Measurements from ENCODE around the gene SEZ6.
A peak's percentile ranks its signal among the peaks of the same experiment; 100 is the strongest.

SEZ6 gene

GRCh38 chr17:28951991-28952975 lies 53.5 kb downstream of the SEZ6 start (continued):
- TF ChIP-seq ZNF184 (tag by site-specific recombination; IDR thresholded peaks at IDR 0.05) = no peak
- TF ChIP-seq ZNF10 (tag by site-specific recombination; IDR thresholded peaks at IDR 0.05) = peak; percentile 26; the same call in 1 of the 2 replicates
- TF ChIP-seq, protein P1, sequence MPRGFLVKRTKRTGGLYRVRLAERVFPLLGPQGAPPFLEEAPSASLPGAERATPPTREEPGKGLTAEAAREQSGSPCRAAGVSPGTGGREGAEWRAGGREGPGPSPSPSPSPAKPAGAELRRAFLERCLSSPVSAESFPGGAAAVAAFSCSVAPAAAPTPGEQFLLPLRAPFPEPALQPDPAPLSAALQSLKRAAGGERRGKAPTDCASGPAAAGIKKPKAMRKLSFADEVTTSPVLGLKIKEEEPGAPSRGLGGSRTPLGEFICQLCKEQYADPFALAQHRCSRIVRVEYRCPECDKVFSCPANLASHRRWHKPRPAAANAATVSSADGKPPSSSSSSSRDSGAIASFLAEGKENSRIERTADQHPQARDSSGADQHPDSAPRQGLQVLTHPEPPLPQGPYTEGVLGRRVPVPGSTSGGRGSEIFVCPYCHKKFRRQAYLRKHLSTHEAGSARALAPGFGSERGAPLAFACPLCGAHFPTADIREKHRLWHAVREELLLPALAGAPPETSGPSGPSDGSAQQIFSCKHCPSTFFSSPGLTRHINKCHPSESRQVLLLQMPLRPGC (tag by site-specific recombination; IDR thresholded peaks at IDR 0.05) = no peak; the same call in 1 of the 2 replicates
- no peak for TF ChIP-seq ZNF544 (tag by site-specific recombination; IDR thresholded peaks at IDR 0.05)
- no peak for TF ChIP-seq ZNF266 (tag by site-specific recombination; IDR thresholded peaks at IDR 0.05; ENCODE audit: low read depth)
- no peak for TF ChIP-seq ZNF169 (tag by site-specific recombination; IDR thresholded peaks at IDR 0.05)
- no peak for TF ChIP-seq SCRT1 (tag by site-specific recombination; IDR thresholded peaks at IDR 0.05; ENCODE audit: borderline replicate concordance)
- TF ChIP-seq ZNF366 (tag by site-specific recombination; conservative IDR thresholded peaks at IDR 0.05) = no peak
- no peak for TF ChIP-seq MEIS1 (CRISPR knock-in tag; IDR thresholded peaks at IDR 0.05; ENCODE audit: borderline replicate concordance)
- TF ChIP-seq ZNF362 (tag by site-specific recombination; IDR thresholded peaks at IDR 0.05) = no peak
- peak; percentile 86 for TF ChIP-seq FEZF1 (tag by site-specific recombination; IDR thresholded peaks at IDR 0.05)
- TF ChIP-seq ZNF664 (tag by site-specific recombination; IDR thresholded peaks at IDR 0.05) = no peak
- TF ChIP-seq ZNF776 (tag by site-specific recombination; IDR thresholded peaks at IDR 0.05; ENCODE audit: borderline replicate concordance) = no peak
- no peak for TF ChIP-seq ZNF433 (tag by site-specific recombination; IDR thresholded peaks at IDR 0.05; ENCODE audit: low read depth)
- no peak for TF ChIP-seq ZBTB6 (tag by site-specific recombination; IDR thresholded peaks at IDR 0.05)
- no peak for TF ChIP-seq ZNF16 (tag by site-specific recombination; IDR thresholded peaks at IDR 0.05; ENCODE audit: low read depth)

DNA sequence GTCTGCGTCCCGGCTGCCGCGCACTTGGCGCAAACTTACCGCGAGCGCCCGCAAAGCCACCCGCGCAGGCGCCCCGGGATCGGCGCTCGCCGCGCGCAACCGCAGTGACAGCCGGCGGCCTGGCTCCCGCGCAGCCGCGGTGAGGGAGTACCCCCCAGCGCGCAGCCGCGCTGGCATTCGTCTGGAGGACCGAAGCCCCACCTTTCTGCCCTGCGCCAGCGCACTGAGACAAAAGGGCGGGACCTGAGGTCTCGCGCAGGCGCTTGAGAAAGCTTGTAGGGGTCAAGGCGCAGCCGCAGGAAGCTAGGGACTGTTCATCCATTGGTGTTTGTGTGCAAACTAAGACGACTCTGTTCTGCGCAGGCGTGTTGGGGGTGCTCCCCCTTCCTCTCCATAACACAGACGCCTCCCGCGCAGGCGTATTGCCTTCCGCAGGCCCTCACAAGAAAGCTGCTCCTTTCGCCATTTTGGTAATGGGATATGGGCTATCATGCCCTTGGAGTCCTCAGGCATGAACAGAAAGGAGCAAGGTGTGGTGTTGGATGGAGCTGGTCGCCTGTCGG lies 54.3 kb downstream of the SEZ6 start, which contains the start of gene PHF12:
Gene PHF12, minus strand, starts transcription at position 91 of the 563 bp plus-strand sequence. CDS start 558 bp downstream, outside the sequence.
- ChIA-PET CTCF (interaction anchor here (0.6 to 18.9 kb wide), 13 partner anchors 12 to 498 kb away, joined by 3 to 680 read pairs (median 6); partner anchors contain the start of gene DHRS13), POLR2A (interaction anchor here (0.6 to 3.4 kb wide), 37 partner anchors 10 to 616 kb away, joined by 3 to 76 read pairs (median 4); partner anchors contain the start of genes BLTP2, ERAL1, FAM222B and FLOT2)
- Histone ChIP-seq H3K27ac (ENCODE audit: extremely low read depth, low read depth, low read length) (peak within 1 kb of the TSS; percentile 87), H3K4me3 (ENCODE audit: low read depth, low read length) (peak within 1 kb of the TSS; percentile 87), H3K9me3 (ENCODE audit: control insufficient read depth, insufficient read depth, low read depth, low read length) (no peaks in the 10 kb centered on the region), H3K4me1 (ENCODE audit: control insufficient read depth, insufficient read depth, low read length) (peaks cover 10% of the 10 kb centered on the region), H3K36me3 (ENCODE audit: control insufficient read depth in 2 of 2, insufficient read depth in 1 of 2, low read length in 2 of 2) (peaks cover 6 to 10% of the 10 kb centered on the region in 2 experiments; a peak in 2 of 3 replicates)
- TF ChIP-seq ZNF561 (tag by site-specific recombination; IDR thresholded peaks at IDR 0.05; ENCODE audit: borderline replicate concordance) (no peak), SP2 (tag by site-specific recombination; IDR thresholded peaks at IDR 0.05) (peak; percentile 93), GLIS1 (tag by site-specific recombination; IDR thresholded peaks at IDR 0.05) (peak; percentile 82; the same call in 1 of the 2 replicates), GLI2 (tag by site-specific recombination; IDR thresholded peaks at IDR 0.05; ENCODE audit: borderline replicate concordance, low read depth) (no peak), ZNF580 (tag by site-specific recombination; IDR thresholded peaks at IDR 0.05) (no peak), CTCF (tag by site-specific recombination; IDR thresholded peaks at IDR 0.05) (no peak), MZF1 (tag by site-specific recombination; IDR thresholded peaks at IDR 0.05; ENCODE audit: borderline replicate concordance) (no peak), ZNF600 (tag by site-specific recombination; IDR thresholded peaks at IDR 0.05) (peak; percentile 77; the same call in 1 of the 2 replicates)
- TF ChIP-seq, protein P2, sequence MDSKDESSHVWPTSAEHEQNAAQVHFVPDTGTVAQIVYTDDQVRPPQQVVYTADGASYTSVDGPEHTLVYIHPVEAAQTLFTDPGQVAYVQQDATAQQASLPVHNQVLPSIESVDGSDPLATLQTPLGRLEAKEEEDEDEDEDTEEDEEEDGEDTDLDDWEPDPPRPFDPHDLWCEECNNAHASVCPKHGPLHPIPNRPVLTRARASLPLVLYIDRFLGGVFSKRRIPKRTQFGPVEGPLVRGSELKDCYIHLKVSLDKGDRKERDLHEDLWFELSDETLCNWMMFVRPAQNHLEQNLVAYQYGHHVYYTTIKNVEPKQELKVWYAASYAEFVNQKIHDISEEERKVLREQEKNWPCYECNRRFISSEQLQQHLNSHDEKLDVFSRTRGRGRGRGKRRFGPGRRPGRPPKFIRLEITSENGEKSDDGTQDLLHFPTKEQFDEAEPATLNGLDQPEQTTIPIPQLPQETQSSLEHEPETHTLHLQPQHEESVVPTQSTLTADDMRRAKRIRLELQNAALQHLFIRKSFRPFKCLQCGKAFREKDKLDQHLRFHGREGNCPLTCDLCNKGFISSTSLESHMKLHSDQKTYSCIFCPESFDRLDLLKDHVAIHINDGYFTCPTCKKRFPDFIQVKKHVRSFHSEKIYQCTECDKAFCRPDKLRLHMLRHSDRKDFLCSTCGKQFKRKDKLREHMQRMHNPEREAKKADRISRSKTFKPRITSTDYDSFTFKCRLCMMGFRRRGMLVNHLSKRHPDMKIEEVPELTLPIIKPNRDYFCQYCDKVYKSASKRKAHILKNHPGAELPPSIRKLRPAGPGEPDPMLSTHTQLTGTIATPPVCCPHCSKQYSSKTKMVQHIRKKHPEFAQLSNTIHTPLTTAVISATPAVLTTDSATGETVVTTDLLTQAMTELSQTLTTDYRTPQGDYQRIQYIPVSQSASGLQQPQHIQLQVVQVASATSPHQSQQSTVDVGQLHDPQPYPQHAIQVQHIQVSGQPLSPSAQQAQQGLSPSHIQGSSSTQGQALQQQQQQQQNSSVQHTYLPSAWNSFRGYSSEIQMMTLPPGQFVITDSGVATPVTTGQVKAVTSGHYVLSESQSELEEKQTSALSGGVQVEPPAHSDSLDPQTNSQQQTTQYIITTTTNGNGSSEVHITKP (tag by site-specific recombination; IDR thresholded peaks at IDR 0.05) = 0 out of 2 replicates have a peak, but pooled peaks have one; percentile 84
